Endothelial cell of umbilical vein (primary cell): ENCODE data around the gene EGLN1. TPM values are rescaled to one million over a fixed set of nuclear protein-coding genes. Genes with fewer than 3 reads are reported as not detected.

Experiments used
- BruUV-seq: library from RNA; stranded (reverse); fragments of 400-500 nt; replicated peaks from 2 replicates; lab custom pipeline; 2021; lab: Mats Ljungman, UMichigan
- CTCF ChIA-PET: fragments of 300-600, 350-600 bp; sonication (Branson Sonifier 250); formaldehyde crosslinking; loops from one replicate; lab custom pipeline; 2021; ENCODE audit warnings: antibody characterized with exemption, inconsistent platforms; lab: Charles Lee
- POLR2A ChIA-PET: fragments of 300-600, 350-600 bp; sonication (Branson Sonifier 250); formaldehyde crosslinking; loops from one replicate; lab custom pipeline; 2021; ENCODE audit warnings: antibody characterized with exemption, inconsistent platforms; lab: Charles Lee
- DNase-seq: peaks from one replicate; pipeline ENCODE4 v3.0.0-alpha.2; 2011; ENCODE audit warnings: low read depth, low spot score
- FAIRE-seq: peaks from 2 replicates; lab custom pipeline; 2011; peaks lifted over from hg19 to GRCh38; lab: Jason Lieb, UNC
- H2AFZ ChIP-seq: 2 replicates; pipeline ENCODE4 v1.6.0; 2012; ENCODE audit warnings: low read depth, low read length, control low read depth, inconsistent platforms
- H3K27ac ChIP-seq: 2 replicates; pipeline ENCODE4 v1.5.1; 2011; ENCODE audit warnings: low read depth, mild to moderate bottlenecking, control low read depth, low read length, moderate library complexity; ENCODE audit not compliant: insufficient read depth
- H3K27me3 ChIP-seq, 2 experiments: 2 replicates each; pipeline versions ENCODE4 v1.6.0 to v1.6.1; 2011; ENCODE audit warnings: low read length in 2 of 2, mixed read lengths in 1 of 2; ENCODE audit not compliant: control insufficient read depth in 2 of 2, insufficient read depth in 2 of 2
- H3K36me3 ChIP-seq, 2 experiments: 2 replicates in 1 of 2; 3 replicates in 1 of 2; pipeline ENCODE4 v1.5.1; 2011; ENCODE audit warnings: low read length in 2 of 2, mild to moderate bottlenecking in 1 of 2, moderate library complexity in 1 of 2; ENCODE audit not compliant: control insufficient read depth in 2 of 2, insufficient read depth in 2 of 2; ENCODE audit errors: extremely low read depth in 1 of 2
- H3K4me1 ChIP-seq: 3 replicates; pipeline ENCODE4 v1.5.1; 2011; ENCODE audit warnings: mild to moderate bottlenecking, low read length; ENCODE audit not compliant: control insufficient read depth, insufficient read depth; ENCODE audit errors: extremely low read depth
- H3K4me2 ChIP-seq: 2 replicates; pipeline ENCODE4 v1.6.1; 2011; ENCODE audit warnings: low read length, control low read depth, mixed read lengths; ENCODE audit not compliant: insufficient read depth
- H3K4me3 ChIP-seq, 3 experiments: fragments of 200-600 bp in 1 of 3; sonication (generic), shearing (Covaris generic) in 1 of 3; replicated peaks in 1 of 3; 2 replicates each; pipeline ENCODE4 v1.5.1; 2011 to 2016; ENCODE audit warnings: control low read depth in 3 of 3, low read length in 3 of 3, mild to moderate bottlenecking in 2 of 3, inconsistent platforms in 1 of 3, low read depth in 1 of 3, moderate library complexity in 1 of 3; ENCODE audit not compliant: insufficient read depth in 1 of 3
- H3K79me2 ChIP-seq: 2 replicates; pipeline ENCODE4 v1.6.0; 2012; ENCODE audit warnings: low read length, inconsistent platforms; ENCODE audit not compliant: control insufficient read depth, insufficient read depth
- H3K9ac ChIP-seq: replicated peaks from 2 replicates; pipeline ENCODE3; 2011; ENCODE audit warnings: low read length, control low read depth; ENCODE audit not compliant: insufficient read depth; ENCODE audit errors: extremely low read depth
- H3K9me1 ChIP-seq: replicated peaks from 3 replicates; pipeline ENCODE4 v1.6.0; 2011; ENCODE audit warnings: mild to moderate bottlenecking, low read length; ENCODE audit not compliant: control insufficient read depth, insufficient read depth; ENCODE audit errors: extremely low read depth
- H3K9me3 ChIP-seq: replicated peaks from 2 replicates; pipeline ENCODE4 v1.5.1; 2012; ENCODE audit warnings: low read length, inconsistent platforms; ENCODE audit not compliant: control insufficient read depth, insufficient read depth
- H4K20me1 ChIP-seq: replicated peaks from 2 replicates; pipeline ENCODE3; 2011; ENCODE audit warnings: mild to moderate bottlenecking, low read length; ENCODE audit not compliant: control insufficient read depth, insufficient read depth; ENCODE audit errors: extremely low read depth
- POLR2AphosphoS5 ChIP-seq: IDR thresholded peaks from 2 replicates; pipeline ENCODE4 v1.6.1; 2012; ENCODE audit warnings: low read depth, mild to moderate bottlenecking, control low read depth, low read length, moderate library complexity; ENCODE audit not compliant: insufficient read depth
- dilution Hi-C: fragments of 300-500 bp; cut with MboI; formaldehyde crosslinking; loops from one replicate; pipeline ENCODE4 v1.15.0; 2019; ENCODE audit warnings: low sequenced_read_pairs; ENCODE audit not compliant: extremely low pct_ligation_motif_present
- intact Hi-C: fragments of 100-400 bp; cut with micrococcal nuclease; formaldehyde crosslinking; loops from one replicate; pipeline ENCODE4 v1.10.0; 2022
- polyA plus RNA-seq, 4 experiments: library from polyadenylated mRNA; depleted of rRNA in 3 of 4; stranded (reverse) in 3 of 4; unstranded in 1 of 4; fragments of >200 nt; gene quantifications; 2 replicates each; pipeline versions ENCODE4 v1.2.1 to v1.2.3, GENCODE V29; 2011 to 2012; ENCODE audit warnings: missing spikeins in 1 of 4
- total RNA-seq: library from RNA; stranded (reverse); gene quantifications from 2 replicates; pipeline ENCODE4 v1.2.3, GENCODE V29; 2021
- TF ChIP-seq, protein P1 (sequence below): IDR thresholded peaks from 2 replicates; pipeline ENCODE4 v1.6.1; 2011; ENCODE audit not compliant: insufficient read depth, insufficient read length

The EGLN1 gene
- total and polyA plus RNA-seq, 2 donors (not counting 3 experiments of a cell fraction or from before 2014, with no cell fraction given), result 13.7 to 38.1 TPM

DNA sequence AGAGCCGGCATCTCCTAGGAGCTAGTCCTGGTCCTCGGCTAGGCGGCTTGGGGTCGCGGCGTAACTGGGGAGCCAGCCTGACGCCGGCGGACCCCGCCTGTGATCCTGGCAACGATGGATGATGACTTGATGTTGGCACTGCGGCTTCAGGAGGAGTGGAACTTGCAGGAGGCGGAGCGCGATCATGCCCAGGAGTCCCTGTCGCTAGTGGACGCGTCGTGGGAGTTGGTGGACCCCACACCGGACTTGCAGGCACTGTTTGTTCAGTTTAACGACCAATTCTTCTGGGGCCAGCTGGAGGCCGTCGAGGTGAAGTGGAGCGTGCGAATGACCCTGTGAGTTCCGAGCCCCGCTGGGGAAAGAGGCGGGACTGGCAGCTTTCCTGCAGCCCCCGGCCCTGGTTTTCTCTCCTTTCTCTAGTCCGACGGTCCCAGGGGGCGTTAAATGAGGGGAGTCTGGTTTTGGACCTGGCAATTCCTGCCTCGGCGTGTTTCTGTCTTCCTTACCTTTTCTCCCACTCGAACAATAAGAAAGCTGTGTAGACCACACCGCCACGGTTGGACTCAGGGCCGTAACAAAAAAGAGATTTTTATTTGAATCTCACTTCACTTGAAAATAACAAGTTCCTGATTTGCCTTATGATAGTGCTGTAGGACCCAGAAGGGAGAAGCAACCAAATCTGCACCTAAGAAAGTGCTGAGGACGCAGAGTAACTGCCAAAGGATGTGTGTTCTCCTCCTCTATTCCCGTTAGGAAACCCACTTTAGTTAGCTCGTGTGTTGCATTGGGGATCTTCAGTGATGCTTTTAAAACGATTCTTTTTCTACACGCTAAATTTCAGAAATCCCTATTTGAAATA lies 83.6 kb downstream of the EGLN1 start, which contains the start of gene SPRTN:
SPRTN (plus strand) TSS at position 24 of the 859 bp plus-strand sequence; CDS start at position 115, 91 bp downstream.
- H4K20me1 ChIP-seq, result no peaks in the 10 kb centered on the region
- peak within 1 kb of the TSS; percentile 90 for H3K27ac ChIP-seq
- H3K4me3 ChIP-seq, result peak within 1 kb of the TSS; percentile 36 to 89 (median 70)
- dilution Hi-C loops (no loop called here), intact Hi-C loops (loop anchor here (1.0 to 10.0 kb wide), 3 partner anchors 14 to 361 kb away; partner anchors contain the start of genes ARV1 and TTC13)
- H3K36me3 ChIP-seq, result peaks cover under 1 to 2% of the 10 kb centered on the region in 2 experiments
- peak within 1 kb of the TSS; percentile 22 for H2AFZ ChIP-seq
- DNase-seq (peak; percentile 43), FAIRE-seq (no peak)
- H3K4me1 ChIP-seq, result peaks cover 42% of the 10 kb centered on the region
- peak within 1 kb of the TSS; percentile 93 for H3K9ac ChIP-seq
- H3K4me2 ChIP-seq, result peak within 1 kb of the TSS; percentile 84
- ChIA-PET CTCF (interaction anchor here (1.0 to 2.2 kb wide), 18 partner anchors 12 to 264 kb away, joined by 3 to 11 read pairs (median 6); partner anchors contain the start of gene EGLN1), POLR2A (interaction anchor here (0.6 to 1.6 kb wide), 9 partner anchors 10 to 384 kb away, joined by 3 to 7 read pairs (median 3); no protein-coding TSS in a partner anchor)
- BruUV-seq, result TSS peak; percentile 67
- H3K79me2 ChIP-seq, result peaks cover 58% of the 10 kb centered on the region
- no peaks in the 10 kb centered on the region for H3K27me3 ChIP-seq
- H3K9me1 ChIP-seq, result no peaks in the 10 kb centered on the region
- no peaks in the 10 kb centered on the region for H3K9me3 ChIP-seq
- TF ChIP-seq, protein P1, sequence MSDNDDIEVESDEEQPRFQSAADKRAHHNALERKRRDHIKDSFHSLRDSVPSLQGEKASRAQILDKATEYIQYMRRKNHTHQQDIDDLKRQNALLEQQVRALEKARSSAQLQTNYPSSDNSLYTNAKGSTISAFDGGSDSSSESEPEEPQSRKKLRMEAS, result no peak
- TF ChIP-seq POLR2AphosphoS5, result peak; percentile 54
